GM21786 (cell line): ENCODE results near the gene CTNNA2.

ENCODE experiments used
- ATAC-seq: cut with Tn5 transposase; IDR thresholded peaks from one replicate; pipeline ENCODE4 v1.9.1; 2021; ENCODE audit not compliant: unreplicated experiment

The CTNNA2 gene

GRCh38 chr2:80354858-80355257, 842.0 kb downstream of the CTNNA2 start:
- ATAC-seq, result no peak

GRCh38 chr2:80361904-80362303, 849.1 kb downstream of the CTNNA2 start:
- no peak for ATAC-seq

GRCh38 chr2:80363330-80363729, 850.5 kb downstream of the CTNNA2 start:
- ATAC-seq, result no peak

GRCh38 chr2:80363791-80364349, 851.0 kb downstream of the CTNNA2 start:
- ATAC-seq, result no peak

GRCh38 chr2:80364524-80365212, 851.8 kb downstream of the CTNNA2 start:
- no peak for ATAC-seq

- no peak for ATAC-seq
Observed at GRCh38 chr2:80365762-80366161, 852.9 kb downstream of the CTNNA2 start.

GRCh38 chr2:80370375-80371009, 857.6 kb downstream of the CTNNA2 start:
- no peak for ATAC-seq

GRCh38 chr2:80374105-80374504, 861.3 kb downstream of the CTNNA2 start:
- no peak for ATAC-seq

GRCh38 chr2:80377071-80377470, 864.2 kb downstream of the CTNNA2 start:
- ATAC-seq, result no peak

- ATAC-seq, result no peak
Observed at GRCh38 chr2:80380736-80381135, 867.9 kb downstream of the CTNNA2 start.

GRCh38 chr2:80381666-80382065, 868.8 kb downstream of the CTNNA2 start:
- ATAC-seq, result no peak

GRCh38 chr2:80392441-80392840, 879.6 kb downstream of the CTNNA2 start:
- ATAC-seq, result no peak

GRCh38 chr2:80393991-80394390, 881.1 kb downstream of the CTNNA2 start:
- ATAC-seq, result no peak

- no peak for ATAC-seq
Observed at GRCh38 chr2:80395251-80395650, 882.4 kb downstream of the CTNNA2 start.

- no peak for ATAC-seq
Observed at GRCh38 chr2:80396276-80396675, 883.4 kb downstream of the CTNNA2 start.

GRCh38 chr2:80403081-80403480, 890.2 kb downstream of the CTNNA2 start:
- ATAC-seq, result no peak

GRCh38 chr2:80407377-80407776, 894.5 kb downstream of the CTNNA2 start:
- ATAC-seq, result no peak

GRCh38 chr2:80410346-80410745, 897.5 kb downstream of the CTNNA2 start:
- ATAC-seq, result no peak

GRCh38 chr2:80413136-80413535, 900.3 kb downstream of the CTNNA2 start:
- no peak for ATAC-seq

GRCh38 chr2:80417737-80418136, 904.9 kb downstream of the CTNNA2 start:
- no peak for ATAC-seq

- no peak for ATAC-seq
Observed at GRCh38 chr2:80420530-80421208, 907.8 kb downstream of the CTNNA2 start.

- no peak for ATAC-seq
Observed at GRCh38 chr2:80429251-80429650, 916.4 kb downstream of the CTNNA2 start.
